ENCODE measurements around the gene GRN. TPM values are rescaled to one million over a fixed set of nuclear protein-coding genes. Genes with fewer than 3 reads are reported as not detected.

Gene GRN
- total RNA-seq, 1 donor from 2014 or later: 327 TPM

- H3K9ac ChIP-seq (ENCODE audit: low read length): no peak overlapping the region
- H3K9me3 ChIP-seq (ENCODE audit: insufficient read depth, low read depth, low read length): no peaks in the 10 kb centered on the region
- Mint-ChIP-seq H3K27ac (ENCODE audit: unreplicated experiment) (peak overlapping the region; percentile 58), H3K36me3 (ENCODE audit: low read depth, unreplicated experiment) (peaks cover 22% of the 10 kb centered on the region), H3K9me3 (ENCODE audit: unreplicated experiment) (no peaks in the 10 kb centered on the region), H3K4me1 (ENCODE audit: low read depth, unreplicated experiment) (no peaks in the 10 kb centered on the region), H3K4me3 (ENCODE audit: unreplicated experiment) (no peak overlapping the region), H3K27me3 (ENCODE audit: low read depth, unreplicated experiment) (no peaks in the 10 kb centered on the region)
- peaks cover 4% of the 10 kb centered on the region for H3K4me1 ChIP-seq (ENCODE audit: insufficient read depth, low read length)
- H3K27me3 ChIP-seq (ENCODE audit: insufficient read depth, low read length): no peaks in the 10 kb centered on the region
- H3K36me3 ChIP-seq (ENCODE audit: insufficient read depth, low read length): peaks cover 30% of the 10 kb centered on the region
- H4K20me1 ChIP-seq (ENCODE audit: insufficient read depth, low read length): peaks cover 16% of the 10 kb centered on the region
- no peak overlapping the region for H2AFZ ChIP-seq (ENCODE audit: low read depth, low read length)
- H3K4me3 ChIP-seq (ENCODE audit: insufficient read depth, low read depth, low read length): no peak overlapping the region
- no peak for FAIRE-seq
- TF ChIP-seq CTCF (IDR thresholded peaks at IDR 0.05; ENCODE audit: insufficient read depth, low read depth, low read length) (no peak), EZH2 (IDR thresholded peaks at IDR 0.05; ENCODE audit: insufficient read depth, low read length) (no peak)
- H3K27ac ChIP-seq (ENCODE audit: low read depth, low read length): no peak overlapping the region
- DNase-seq (ENCODE audit: low read depth): no peak
- no peak overlapping the region for H3K4me2 ChIP-seq (ENCODE audit: low read length)
- H3K79me2 ChIP-seq (ENCODE audit: insufficient read depth, low read length): no peaks in the 10 kb centered on the region
These were observed 51.8 kb downstream of the GRN start for GRCh38 chr17:44396946-44397345.

GRCh38 chr17:44397479-44398440, 52.7 kb downstream of the GRN start:
- no peak overlapping the region for H3K9ac ChIP-seq (ENCODE audit: low read length)
- peaks cover 4% of the 10 kb centered on the region for H3K4me1 ChIP-seq (ENCODE audit: insufficient read depth, low read length)
- H3K36me3 ChIP-seq (ENCODE audit: insufficient read depth, low read length): peaks cover 30% of the 10 kb centered on the region
- peaks cover 24% of the 10 kb centered on the region for H3K36me3 Mint-ChIP-seq (ENCODE audit: low read depth, unreplicated experiment)
- H3K4me2 ChIP-seq (ENCODE audit: low read length): no peak overlapping the region
- no peak overlapping the region for H3K27ac Mint-ChIP-seq (ENCODE audit: unreplicated experiment)
- H3K4me1 Mint-ChIP-seq (ENCODE audit: low read depth, unreplicated experiment): no peaks in the 10 kb centered on the region
- H2AFZ ChIP-seq (ENCODE audit: low read depth, low read length): no peak overlapping the region
- no peak overlapping the region for H3K4me3 ChIP-seq (ENCODE audit: insufficient read depth, low read depth, low read length)
- H3K79me2 ChIP-seq (ENCODE audit: insufficient read depth, low read length): no peaks in the 10 kb centered on the region
- H3K4me3 Mint-ChIP-seq (ENCODE audit: unreplicated experiment): no peak overlapping the region
- H4K20me1 ChIP-seq (ENCODE audit: insufficient read depth, low read length): peaks cover 16% of the 10 kb centered on the region
- no peaks in the 10 kb centered on the region for H3K27me3 Mint-ChIP-seq (ENCODE audit: low read depth, unreplicated experiment)
- no peaks in the 10 kb centered on the region for H3K9me3 ChIP-seq (ENCODE audit: insufficient read depth, low read depth, low read length)
- no peak for TF ChIP-seq EZH2 (IDR thresholded peaks at IDR 0.05; ENCODE audit: insufficient read depth, low read length)
- TF ChIP-seq CTCF (IDR thresholded peaks at IDR 0.05; ENCODE audit: insufficient read depth, low read depth, low read length): no peak
- H3K9me3 Mint-ChIP-seq (ENCODE audit: unreplicated experiment): no peaks in the 10 kb centered on the region
- DNase-seq (ENCODE audit: low read depth): no peak
- no peak for FAIRE-seq
- no peaks in the 10 kb centered on the region for H3K27me3 ChIP-seq (ENCODE audit: insufficient read depth, low read length)
- H3K27ac ChIP-seq (ENCODE audit: low read depth, low read length): no peak overlapping the region

Measured in astrocyte (in vitro differentiated cells and primary cell).